ENCODE results near the gene CEP170B.

Gene CEP170B

DNA sequence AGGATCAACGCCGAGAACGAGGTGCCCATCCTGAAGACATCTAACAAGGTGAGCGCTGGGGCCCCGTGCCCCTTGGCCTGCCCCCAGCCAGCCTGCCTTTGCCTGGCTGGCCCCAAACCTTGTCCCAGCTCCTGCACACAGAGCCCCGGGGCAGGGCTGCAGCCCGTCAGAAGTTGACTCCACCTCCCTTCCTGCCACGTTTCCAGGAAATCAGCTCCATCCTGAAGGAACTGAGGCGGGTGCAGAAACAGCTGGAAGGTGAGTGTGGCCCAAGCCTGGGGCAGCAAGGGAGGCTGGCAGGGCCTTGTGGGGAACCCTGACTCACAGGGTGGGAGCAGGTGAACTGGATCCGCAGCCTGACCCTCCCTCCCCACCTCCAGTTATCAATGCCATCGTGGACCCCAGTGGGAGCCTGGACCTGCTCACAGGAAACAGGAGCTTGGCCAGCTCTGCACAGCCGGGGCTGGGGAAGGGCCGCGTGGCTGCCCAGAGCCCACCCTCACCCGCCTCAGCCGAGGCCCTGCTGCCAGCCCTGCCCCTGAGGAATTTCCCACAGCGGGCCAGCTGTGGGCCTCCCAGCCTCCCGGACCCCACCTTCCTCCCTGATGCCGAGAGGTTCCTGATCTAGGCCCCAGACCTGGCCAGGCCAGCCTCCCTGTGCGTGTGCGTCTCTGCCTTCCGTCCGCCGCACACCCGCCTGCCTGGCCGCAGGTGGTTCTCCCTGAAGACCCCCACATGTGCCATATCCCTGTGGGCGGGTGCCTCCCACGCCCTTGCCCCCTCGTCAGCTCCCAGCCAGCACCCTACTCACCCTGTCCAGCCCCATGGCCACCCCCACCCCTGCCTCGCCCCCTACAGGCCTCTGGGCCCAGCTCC lies 29.5 kb downstream of the CEP170B start:
- DNase-seq (ENCODE audit: low read depth): no peak
- H3K4me3 ChIP-seq (ENCODE audit: low read depth, low read length): no peak overlapping the region
- TF ChIP-seq, protein P1, sequence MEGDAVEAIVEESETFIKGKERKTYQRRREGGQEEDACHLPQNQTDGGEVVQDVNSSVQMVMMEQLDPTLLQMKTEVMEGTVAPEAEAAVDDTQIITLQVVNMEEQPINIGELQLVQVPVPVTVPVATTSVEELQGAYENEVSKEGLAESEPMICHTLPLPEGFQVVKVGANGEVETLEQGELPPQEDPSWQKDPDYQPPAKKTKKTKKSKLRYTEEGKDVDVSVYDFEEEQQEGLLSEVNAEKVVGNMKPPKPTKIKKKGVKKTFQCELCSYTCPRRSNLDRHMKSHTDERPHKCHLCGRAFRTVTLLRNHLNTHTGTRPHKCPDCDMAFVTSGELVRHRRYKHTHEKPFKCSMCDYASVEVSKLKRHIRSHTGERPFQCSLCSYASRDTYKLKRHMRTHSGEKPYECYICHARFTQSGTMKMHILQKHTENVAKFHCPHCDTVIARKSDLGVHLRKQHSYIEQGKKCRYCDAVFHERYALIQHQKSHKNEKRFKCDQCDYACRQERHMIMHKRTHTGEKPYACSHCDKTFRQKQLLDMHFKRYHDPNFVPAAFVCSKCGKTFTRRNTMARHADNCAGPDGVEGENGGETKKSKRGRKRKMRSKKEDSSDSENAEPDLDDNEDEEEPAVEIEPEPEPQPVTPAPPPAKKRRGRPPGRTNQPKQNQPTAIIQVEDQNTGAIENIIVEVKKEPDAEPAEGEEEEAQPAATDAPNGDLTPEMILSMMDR (IDR thresholded peaks at IDR 0.05; ENCODE audit: low read depth, low read length, missing control alignments): no peak

GRCh38 chr14:104895207-104895785 lies 30.2 kb downstream of the CEP170B start:
- TF ChIP-seq, protein P1 (IDR thresholded peaks at IDR 0.05; ENCODE audit: low read depth, low read length, missing control alignments): no peak
- DNase-seq (ENCODE audit: low read depth): no peak
- no peak overlapping the region for H3K4me3 ChIP-seq (ENCODE audit: low read depth, low read length)

DNA sequence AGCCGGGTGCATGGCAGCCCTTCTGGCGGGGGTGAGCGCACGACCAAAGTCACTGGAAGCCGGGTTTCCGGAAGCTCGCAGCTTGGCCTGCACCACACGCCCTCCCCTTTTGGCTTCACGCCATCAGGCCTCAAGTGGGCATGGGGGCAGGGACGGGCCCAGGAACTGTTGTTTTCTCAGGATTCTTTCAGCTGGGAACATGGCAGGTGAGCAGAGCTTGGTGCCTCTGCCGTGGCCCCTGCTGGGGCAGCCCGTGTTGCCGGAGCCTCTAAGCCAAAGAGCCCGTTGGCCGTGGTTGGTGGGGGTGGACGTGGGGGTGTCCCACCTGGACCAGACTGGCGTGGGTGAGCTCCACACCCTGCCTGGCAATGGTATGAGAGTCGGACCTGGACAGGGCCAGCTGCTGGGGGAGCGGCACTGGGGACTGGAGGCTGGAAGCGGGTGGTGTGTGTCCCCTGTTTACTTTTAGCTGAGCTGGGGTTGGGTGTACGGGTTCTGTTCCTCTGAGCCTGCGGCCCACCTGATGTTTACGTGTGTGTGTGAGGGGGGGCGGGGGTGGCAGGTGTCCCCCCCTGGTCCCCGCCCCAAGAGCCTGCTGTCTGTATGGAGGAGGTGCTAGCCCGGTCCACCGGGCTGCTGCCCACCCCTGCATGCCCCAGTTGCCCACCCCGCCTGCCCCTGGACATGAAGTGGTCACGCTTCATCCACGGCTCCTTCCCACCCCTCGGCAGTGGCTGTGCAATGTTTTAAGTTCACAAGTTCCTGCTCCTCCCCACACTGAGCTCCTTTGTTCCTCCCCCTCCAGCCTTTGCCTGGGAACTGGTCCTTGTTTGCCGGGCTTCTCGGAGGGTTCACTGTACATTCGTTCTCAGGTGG lies 31.0 kb downstream of the CEP170B start:
- TF ChIP-seq, protein P1 (IDR thresholded peaks at IDR 0.05; ENCODE audit: low read depth, low read length, missing control alignments): no peak
- DNase-seq (ENCODE audit: low read depth): no peak
- H3K4me3 ChIP-seq (ENCODE audit: low read depth, low read length): no peak overlapping the region

DNA sequence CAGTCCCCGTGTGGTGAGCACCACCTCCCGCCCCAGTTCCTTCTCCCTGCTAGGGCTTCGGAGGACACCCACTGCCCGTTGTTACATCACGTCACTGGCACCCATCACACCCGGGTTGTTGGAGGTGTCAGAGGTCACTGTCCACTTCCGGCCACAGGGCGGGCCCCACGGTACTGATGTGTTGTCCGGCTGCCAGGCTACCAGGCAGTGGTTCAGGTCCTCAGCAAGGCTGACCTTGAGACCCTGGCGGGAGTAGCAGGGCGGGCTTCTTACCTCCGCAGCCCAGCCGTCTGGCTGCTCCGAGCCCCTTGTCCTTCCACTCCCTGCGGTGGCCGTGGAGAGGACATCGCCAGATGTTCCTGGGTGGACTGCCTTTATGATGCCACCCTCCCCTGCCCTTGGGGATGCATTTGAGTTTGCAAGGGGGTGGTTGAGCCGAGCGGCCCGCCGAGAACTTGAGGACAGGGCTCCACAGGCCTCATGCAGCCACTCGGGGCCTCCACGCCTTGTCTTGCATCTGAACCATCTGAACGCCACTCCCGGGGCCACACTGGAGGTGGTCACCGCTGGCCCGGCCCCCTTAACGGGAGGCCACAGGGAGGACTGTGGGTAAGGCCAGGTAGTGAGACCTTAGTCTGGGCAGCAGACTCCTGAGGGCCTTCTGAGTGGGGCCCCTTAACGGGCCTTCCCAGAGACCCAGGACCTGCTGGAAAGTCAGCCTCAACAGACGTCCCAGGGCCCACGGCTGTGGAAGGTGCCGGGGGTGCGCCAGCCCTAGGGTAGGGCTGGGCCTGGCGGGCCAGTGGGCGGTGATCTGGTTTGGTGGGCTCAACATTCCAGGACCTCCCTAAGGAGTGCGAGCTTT lies 32.5 kb downstream of the CEP170B start:
- DNase-seq (ENCODE audit: low read depth): no peak
- TF ChIP-seq, protein P1 (IDR thresholded peaks at IDR 0.05; ENCODE audit: low read depth, low read length, missing control alignments): no peak
- H3K4me3 ChIP-seq (ENCODE audit: low read depth, low read length): no peak overlapping the region

- TF ChIP-seq, protein P1 (IDR thresholded peaks at IDR 0.05; ENCODE audit: low read depth, low read length, missing control alignments): no peak
- no peak overlapping the region for H3K4me3 ChIP-seq (ENCODE audit: low read depth, low read length)
- no peak for DNase-seq (ENCODE audit: low read depth)
Measured at GRCh38 chr14:104898195-104898558, 33.1 kb downstream of the CEP170B start.

GRCh38 chr14:104898870-104899510 lies 33.9 kb downstream of the CEP170B start:
- TF ChIP-seq, protein P1 (IDR thresholded peaks at IDR 0.05; ENCODE audit: low read depth, low read length, missing control alignments): no peak
- DNase-seq (ENCODE audit: low read depth): no peak
- H3K4me3 ChIP-seq (ENCODE audit: low read depth, low read length): no peak overlapping the region

Measured in GM12864 (cell line).